Stimulated activated CD4-positive, alpha-beta T cell treated with anti-CD3 and anti-CD28 coated beads, Interleukin-1b, Interleukin-23, amount 100 ng/mL, for 1 hour (primary cell): ENCODE measurements around the gene MMP19.
"Not testable (repeated sequence)": the region's sequence is repeated elsewhere in the genome, so short reads cannot be mapped to it uniquely, and the experiment has no call there.

Experiments used
- DNase-seq, 2 donors: peaks; one replicate each; pipeline ENCODE4 v3.0.0-alpha.2; 2020; ENCODE audit warnings: low read depth in 2 of 2

MMP19 gene

DNA sequence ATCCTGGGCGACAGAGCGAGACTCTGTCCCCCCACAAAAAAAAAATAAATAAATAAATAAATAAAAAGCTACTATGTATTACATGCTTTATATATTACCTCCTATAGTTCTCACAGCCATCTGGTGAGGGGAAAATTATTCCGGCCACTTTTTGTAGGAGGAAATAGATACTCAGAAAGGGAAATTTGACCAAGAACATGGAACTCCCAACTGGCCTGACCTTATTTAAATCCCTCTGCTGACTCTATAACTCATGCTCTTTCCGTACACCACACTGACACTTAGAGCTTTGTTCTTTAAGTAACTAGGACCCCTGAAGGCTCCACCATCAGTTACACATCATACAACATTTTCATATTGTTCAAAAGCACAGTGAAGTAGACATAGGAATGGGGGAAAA, 2.2 kb upstream of the MMP19 start:
- no peak for DNase-seq

GRCh38 chr12:55843431-55843830, 695 bp upstream of the MMP19 start:
- DNase-seq = no peak

DNA sequence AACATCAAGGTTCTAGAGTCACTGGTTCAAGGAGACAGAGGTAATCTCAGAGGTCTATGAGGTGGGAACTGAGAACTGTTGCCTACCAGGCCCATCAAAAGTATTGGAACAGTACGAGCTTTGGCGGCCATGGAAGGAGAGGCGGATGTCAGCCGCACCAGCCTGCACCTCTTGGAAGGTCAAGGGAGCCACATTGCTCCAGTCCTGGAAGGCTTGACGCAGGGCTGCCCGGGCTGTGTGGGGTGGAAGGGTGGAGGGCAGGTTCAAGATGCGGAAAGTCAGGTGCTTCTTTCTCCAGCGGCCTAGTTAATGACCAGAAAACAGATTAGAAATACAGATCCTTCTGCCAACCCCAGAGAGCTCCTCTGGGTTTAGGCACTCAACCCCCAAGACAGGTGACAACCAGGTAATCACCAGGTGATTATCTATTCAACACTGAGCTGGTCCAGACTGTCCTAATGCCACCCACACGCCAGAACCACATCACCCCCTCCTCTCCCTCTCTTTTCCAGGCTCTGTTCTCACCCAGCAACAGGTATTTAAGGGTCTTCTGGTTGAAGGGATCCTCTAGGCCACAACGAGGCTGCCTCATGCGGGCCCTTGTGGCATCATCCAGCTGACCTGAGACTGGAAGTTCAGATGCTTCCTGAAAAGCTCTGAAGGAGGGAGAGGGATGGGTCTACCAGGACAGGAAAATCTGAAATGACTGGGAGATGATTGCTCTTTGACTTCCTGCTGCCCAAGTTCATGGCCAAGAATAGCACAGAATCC, 2.0 kb downstream of the MMP19 start:
- no peak for DNase-seq

GRCh38 chr12:55839345-55840140, 3.2 kb downstream of the MMP19 start:
- DNase-seq = no peak

GRCh38 chr12:55838361-55838760, 4.4 kb downstream of the MMP19 start:
- no peak for DNase-seq

GRCh38 chr12:55834400-55834799, 8.3 kb downstream of the MMP19 start:
- not testable (repeated sequence) for DNase-seq

- DNase-seq = no peak
Observed at GRCh38 chr12:55833056-55833455, 9.7 kb downstream of the MMP19 start.

GRCh38 chr12:55831447-55831815, 11.3 kb downstream of the MMP19 start:
- DNase-seq = no peak

- peak in 1 of 2 donors; percentile 19 for DNase-seq
Observed at GRCh38 chr12:55830601-55831446, 11.9 kb downstream of the MMP19 start.

DNA sequence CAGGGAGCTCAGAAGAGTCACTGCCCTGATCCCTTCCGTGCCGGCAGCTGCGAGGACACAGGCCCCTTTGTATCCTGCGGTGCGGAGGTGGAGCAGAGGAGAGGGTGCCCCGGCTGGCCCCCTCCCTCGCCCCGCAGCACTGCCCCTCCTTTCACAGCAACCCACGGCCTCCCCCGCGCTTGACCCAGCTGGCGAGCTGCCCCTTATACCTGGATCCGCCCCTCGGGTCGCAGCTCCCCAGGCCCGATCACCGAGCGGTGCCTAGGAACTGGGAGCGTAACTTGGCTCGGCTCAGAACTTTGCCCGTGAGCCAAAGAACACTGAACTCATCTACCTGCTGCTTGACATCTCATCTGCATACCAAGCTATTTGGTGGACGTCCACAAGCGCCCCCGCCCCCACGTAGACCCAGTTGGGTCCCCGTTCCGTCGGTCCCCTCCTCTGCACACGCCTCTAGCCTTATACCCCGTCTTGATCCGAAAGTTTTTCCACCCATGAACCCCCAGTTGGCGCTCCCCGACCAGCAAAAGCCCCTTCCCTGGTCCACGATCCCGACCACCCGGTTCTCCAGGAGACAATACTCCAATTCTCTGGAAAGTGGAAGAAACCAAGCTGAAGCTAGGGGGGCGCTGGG, 12.7 kb downstream of the MMP19 start:
- no peak for DNase-seq

DNA sequence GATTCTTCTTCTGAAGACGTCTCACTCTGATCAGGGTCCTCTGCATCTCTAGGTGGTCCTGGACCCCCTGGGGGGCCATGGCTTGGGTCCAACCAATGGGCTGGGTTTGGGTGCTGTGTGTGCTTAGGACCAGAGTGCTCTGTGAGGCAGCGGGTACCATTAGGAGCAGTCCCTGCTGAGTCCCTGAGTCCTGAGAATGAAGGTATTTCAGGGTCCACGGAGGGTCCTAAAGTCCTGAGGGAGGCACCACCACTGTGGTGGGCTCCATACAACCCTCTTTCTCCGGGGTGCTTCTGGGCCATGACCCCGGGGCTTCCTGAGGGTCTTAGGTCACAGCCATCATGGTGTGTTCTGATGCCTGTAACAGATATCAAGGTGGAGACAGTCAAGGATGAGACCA, 14.4 kb downstream of the MMP19 start:
- no peak for DNase-seq

- no peak for DNase-seq
Observed at GRCh38 chr12:55827806-55828205, 14.9 kb downstream of the MMP19 start.

DNA sequence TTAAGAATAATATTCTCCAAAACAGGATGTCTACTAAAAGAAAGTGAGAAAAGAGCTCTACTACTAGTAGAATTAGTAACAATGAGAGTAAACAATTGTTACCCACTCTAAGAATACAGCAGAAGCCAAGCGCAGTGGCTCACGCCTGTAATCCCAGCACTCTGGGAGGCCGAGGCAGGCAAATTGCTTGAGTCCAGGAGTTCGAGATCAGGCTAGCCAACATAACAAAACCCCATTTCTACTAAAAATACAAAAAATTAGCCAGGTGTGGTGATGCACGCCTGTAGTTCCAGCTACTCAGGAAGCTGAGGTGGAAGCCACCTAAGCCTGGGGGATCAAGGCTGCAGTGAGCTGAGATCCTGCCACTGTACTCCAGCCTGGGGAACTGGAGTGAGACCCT, 18.0 kb downstream of the MMP19 start:
- no peak for DNase-seq

DNA sequence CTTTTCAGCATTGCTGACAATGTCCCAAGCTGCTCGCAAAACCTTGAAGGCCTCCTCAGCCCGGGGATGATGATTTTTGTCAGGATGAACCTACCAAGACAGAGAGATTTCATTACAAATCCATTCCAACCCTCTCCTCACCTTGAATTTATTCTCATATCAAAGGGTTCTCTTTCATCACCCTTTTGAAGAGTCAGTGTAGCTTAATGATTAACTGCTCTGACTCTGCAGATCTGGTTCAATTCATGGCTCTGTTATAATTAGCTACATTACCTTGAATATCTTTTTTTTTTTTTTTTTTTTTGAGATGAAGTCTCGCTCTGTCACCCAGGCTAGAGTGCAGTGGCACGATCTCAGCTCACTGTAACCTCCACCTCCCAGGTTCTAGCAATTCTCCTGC, 19.3 kb downstream of the MMP19 start:
- DNase-seq = no peak

DNA sequence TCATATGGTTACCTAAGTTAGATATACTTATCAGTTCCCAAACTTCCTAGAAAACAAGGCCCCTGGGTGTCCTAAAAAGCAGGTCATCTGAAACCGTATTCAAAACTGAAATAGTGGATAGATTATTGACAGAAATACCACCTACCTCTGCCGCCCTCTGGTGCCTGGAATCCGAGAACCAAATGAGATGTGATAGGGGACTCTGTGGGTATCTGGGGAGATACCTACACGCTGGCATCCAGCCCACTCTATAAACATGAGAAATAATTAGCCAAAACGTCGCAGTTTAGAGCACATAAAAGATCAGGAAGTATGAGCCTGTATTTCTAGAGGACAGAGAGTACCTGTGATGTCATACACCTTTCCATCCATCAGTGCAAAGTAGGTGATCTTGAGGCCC, 20.5 kb downstream of the MMP19 start:
- DNase-seq = no peak

DNA sequence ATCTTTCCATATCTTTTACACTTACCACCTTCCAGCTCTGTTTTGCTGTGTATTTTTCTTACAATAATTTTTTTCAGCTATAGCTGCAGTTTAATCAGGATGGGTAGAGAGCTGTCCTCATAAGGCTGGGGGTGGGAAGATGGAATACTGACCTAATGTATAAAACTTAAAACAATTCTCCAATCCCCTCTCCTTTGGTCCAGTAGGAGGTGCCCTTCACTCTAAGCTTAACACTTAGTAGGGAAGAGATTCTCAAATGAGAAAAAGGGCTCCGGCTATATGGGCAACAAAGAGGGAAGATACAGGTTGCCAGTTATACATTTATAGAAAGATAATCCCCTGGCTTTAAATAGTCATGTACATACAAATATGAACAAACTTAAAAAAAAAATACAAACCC, 22.1 kb downstream of the MMP19 start:
- DNase-seq = no peak

DNA sequence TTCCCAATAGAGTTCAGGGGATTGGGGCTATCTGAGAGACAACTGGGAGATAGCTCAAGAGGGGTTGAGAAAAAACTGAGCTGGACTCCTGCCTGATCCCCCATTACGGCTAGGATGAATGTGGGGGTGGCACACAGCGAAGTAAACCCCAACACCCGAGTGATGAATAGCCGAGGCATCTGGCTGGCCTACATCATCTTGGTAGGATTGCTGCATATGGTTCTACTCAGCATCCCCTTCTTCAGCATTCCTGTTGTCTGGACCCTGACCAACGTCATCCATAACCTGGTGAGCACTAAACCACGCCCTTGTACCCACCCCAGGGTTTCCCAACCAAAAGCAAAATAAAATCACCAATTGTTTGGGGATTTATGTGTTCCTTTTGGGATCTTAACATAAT, 23.9 kb downstream of the MMP19 start:
- DNase-seq = no peak

- no peak for DNase-seq
Observed at GRCh38 chr12:55818140-55818728, 24.5 kb downstream of the MMP19 start.

DNA sequence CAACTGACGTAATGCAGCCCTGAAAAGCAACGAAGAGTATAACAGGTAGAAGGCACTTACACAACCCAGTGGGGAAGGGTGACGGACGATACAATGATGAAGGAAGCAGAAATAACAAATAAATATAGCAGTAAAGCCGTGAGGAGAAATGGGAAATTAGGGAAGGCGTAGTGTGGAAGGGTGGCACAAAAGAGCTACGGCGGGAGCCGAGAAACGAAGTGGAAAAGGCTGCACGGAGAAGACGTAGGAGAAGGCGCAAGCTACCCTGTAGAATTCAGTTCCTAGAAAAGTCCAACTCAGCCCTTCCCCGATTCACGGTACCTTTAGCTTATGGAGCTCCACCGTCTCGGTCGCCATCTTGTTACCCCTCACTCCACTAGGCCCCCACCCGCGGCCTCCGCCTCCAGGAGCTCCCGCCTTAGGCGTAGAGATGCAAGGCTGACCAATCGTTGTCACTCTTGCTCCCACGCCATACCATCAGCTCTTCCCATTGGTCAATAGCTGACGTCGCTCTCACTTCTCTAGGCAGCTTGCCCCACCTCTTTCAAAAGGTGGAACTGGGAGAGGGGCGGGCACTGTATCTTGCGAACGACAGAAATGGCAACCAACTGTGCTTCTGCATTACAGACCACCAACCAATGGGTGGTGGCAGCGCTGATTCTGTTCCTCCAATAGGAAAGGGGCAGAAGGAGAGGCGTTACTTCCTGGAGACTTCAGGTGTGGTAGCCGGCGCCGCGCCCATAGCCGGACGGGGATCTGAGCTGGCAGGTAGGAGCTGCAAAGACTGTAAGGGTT, 25.2 kb downstream of the MMP19 start, which contains the start of the genes ORMDL2 and SARNP:
Gene ORMDL2 (plus strand): TSS at position 697 of the 795 bp plus-strand sequence. CDS start 959 bp downstream, outside the sequence.
Gene SARNP (minus strand): TSS at position 380 of the 795 bp plus-strand sequence. CDS start 23 bp downstream, at position 357.
- peak; percentile 76 to 91 for DNase-seq

GRCh38 chr12:55816881-55817344, 25.8 kb downstream of the MMP19 start:
- no peak for DNase-seq
